NCI-H460 (cell line): Measurements from ENCODE around the gene HCAR1. TPM values are rescaled to one million over a fixed set of nuclear protein-coding genes. Genes with fewer than 3 reads are reported as not detected.
"Not testable (repeated sequence)": the region's sequence is repeated elsewhere in the genome, so short reads cannot be mapped to it uniquely, and the experiment has no call there.

ENCODE experiments used
- DNase-seq: peaks from one replicate; pipeline ENCODE4 v3.0.0-alpha.2; 2016; ENCODE audit warnings: low read depth; ENCODE audit errors: extremely low read depth
- total RNA-seq: library from RNA; depleted of rRNA; stranded (reverse); fragments of >200 nt; shearing (Covaris generic); gene quantifications from 2 replicates; pipeline ENCODE4 v1.2.3, GENCODE V29; 2014

HCAR1 gene
- total RNA-seq, 1 experiment from 2014 or later: 0.05 TPM

GRCh38 chr12:122724641-122725243 lies 5.9 kb downstream of the HCAR1 start:
- no peak for DNase-seq

GRCh38 chr12:122722387-122722786 lies 8.3 kb downstream of the HCAR1 start:
- DNase-seq: no peak

- DNase-seq: no peak
Measured at GRCh38 chr12:122721057-122721545, 9.5 kb downstream of the HCAR1 start.

GRCh38 chr12:122716658-122717057 lies 14.0 kb downstream of the HCAR1 start, which contains the start of gene HCAR3:
Gene HCAR3 (minus strand): TSS chr12:122716811. CDS start chr12:122716737, 74 bp downstream.
- not testable (repeated sequence) for DNase-seq

- DNase-seq: not testable (repeated sequence)
Measured at GRCh38 chr12:122715211-122715610, 15.4 kb downstream of the HCAR1 start.

GRCh38 chr12:122713491-122714188 lies 17.0 kb downstream of the HCAR1 start:
- not testable (repeated sequence) for DNase-seq

GRCh38 chr12:122711266-122711665 lies 19.4 kb downstream of the HCAR1 start:
- DNase-seq: not testable (repeated sequence)

GRCh38 chr12:122710341-122710740 lies 20.3 kb downstream of the HCAR1 start:
- not testable (repeated sequence) for DNase-seq

- DNase-seq: not testable (repeated sequence)
Measured at GRCh38 chr12:122709287-122709686, 21.4 kb downstream of the HCAR1 start.

GRCh38 chr12:122703841-122704240 lies 26.8 kb downstream of the HCAR1 start:
- not testable (repeated sequence) for DNase-seq

- not testable (repeated sequence) for DNase-seq
Measured at GRCh38 chr12:122702890-122703611, 27.6 kb downstream of the HCAR1 start, which contains the start of gene HCAR2. Gene HCAR2 (minus strand): TSS chr12:122703357. CDS start chr12:122703283, 74 bp downstream.

GRCh38 chr12:122701481-122701880 lies 29.2 kb downstream of the HCAR1 start:
- not testable (repeated sequence) for DNase-seq

GRCh38 chr12:122700038-122700710 lies 30.5 kb downstream of the HCAR1 start:
- not testable (repeated sequence) for DNase-seq

- not testable (repeated sequence) for DNase-seq
Measured at GRCh38 chr12:122696922-122697321, 33.7 kb downstream of the HCAR1 start.

GRCh38 chr12:122691566-122691965 lies 39.1 kb downstream of the HCAR1 start:
- DNase-seq: no peak

GRCh38 chr12:122688291-122688690 lies 42.4 kb downstream of the HCAR1 start:
- DNase-seq: no peak

GRCh38 chr12:122687086-122687485 lies 43.6 kb downstream of the HCAR1 start:
- no peak for DNase-seq

GRCh38 chr12:122686538-122686937 lies 44.1 kb downstream of the HCAR1 start:
- DNase-seq: no peak

GRCh38 chr12:122684297-122684813 lies 46.3 kb downstream of the HCAR1 start:
- no peak for DNase-seq

GRCh38 chr12:122681814-122682213 lies 48.8 kb downstream of the HCAR1 start:
- DNase-seq: no peak
